HepG2 (cell line): ENCODE results near the gene PNKD. TPM values are rescaled to one million over a fixed set of nuclear protein-coding genes. Genes with fewer than 3 reads are reported as not detected.

Source experiments
- HMG20A ChIP-seq: IDR thresholded peaks from 2 replicates; pipeline ENCODE4 v1.6.1; 2016; ENCODE audit warnings: borderline replicate concordance
- HMG20B ChIP-seq: conservative IDR thresholded peaks from 2 replicates; pipeline ENCODE4 v1.6.1; 2016; ENCODE audit warnings: missing genetic modification reagents, missing compliant biosample characterization
- MED13 ChIP-seq: sonication (generic); formaldehyde crosslinking; IDR thresholded peaks from 2 replicates; pipeline ENCODE4 v1.5.0; 2020; ENCODE audit warnings: missing genetic modification reagents
- MTF2 ChIP-seq: sonication (generic); formaldehyde crosslinking; IDR thresholded peaks from 2 replicates; pipeline ENCODE4 v1.5.0; 2020; ENCODE audit warnings: missing genetic modification reagents, borderline replicate concordance
- MXD3 ChIP-seq: IDR thresholded peaks from 2 replicates; pipeline ENCODE4 v1.6.1; 2016; ENCODE audit warnings: mild to moderate bottlenecking, missing biosample characterization, missing genetic modification reagents
- NCOR1 ChIP-seq: fragments of 200-600 bp; sonication (generic); IDR thresholded peaks from 2 replicates; pipeline ENCODE4 v1.7.0; 2017; ENCODE audit warnings: antibody characterized with exemption, low read length, borderline replicate concordance
- NKX3-1 ChIP-seq: sonication (generic); formaldehyde crosslinking; IDR thresholded peaks from 2 replicates; pipeline ENCODE4 v1.5.0; 2020; ENCODE audit warnings: missing genetic modification reagents
- RBAK ChIP-seq: sonication (generic); formaldehyde crosslinking; IDR thresholded peaks from 2 replicates; pipeline ENCODE4 v1.5.1; 2020; ENCODE audit warnings: mild to moderate bottlenecking, missing genetic modification reagents
- SSRP1 ChIP-seq: IDR thresholded peaks from 2 replicates; pipeline ENCODE4 v1.6.1; 2016; ENCODE audit warnings: control low read depth
- STAT5B ChIP-seq: sonication (generic); formaldehyde crosslinking; IDR thresholded peaks from 2 replicates; pipeline ENCODE4 v1.4.0; 2020; ENCODE audit warnings: missing genetic modification reagents
- TBX3 ChIP-seq: fragments of 450-650 bp; IDR thresholded peaks from 2 replicates; pipeline ENCODE4 v1.6.1; 2017; ENCODE audit warnings: antibody characterized with exemption, mild to moderate bottlenecking, inconsistent platforms, borderline replicate concordance
- ZNF432 ChIP-seq: sonication (generic); formaldehyde crosslinking; IDR thresholded peaks from 2 replicates; pipeline ENCODE4 v1.5.0; 2020; ENCODE audit warnings: missing genetic modification reagents, mild to moderate bottlenecking, borderline replicate concordance
- ZNF891 ChIP-seq: sonication (generic); formaldehyde crosslinking; IDR thresholded peaks from 2 replicates; pipeline ENCODE4 v1.5.0; 2020; ENCODE audit warnings: mild to moderate bottlenecking, missing genetic modification reagents
- ZSCAN20 ChIP-seq: sonication (generic); formaldehyde crosslinking; IDR thresholded peaks from 2 replicates; pipeline ENCODE4 v1.4.0; 2020; ENCODE audit warnings: missing genetic modification reagents, mild to moderate bottlenecking, borderline replicate concordance
- polyA plus RNA-seq, 8 experiments: library from polyadenylated mRNA; depleted of rRNA in 3 of 8; stranded (reverse) in 7 of 8; unstranded in 1 of 8; fragments of >200 nt; fragmentation: Illumina TruSeq in 4 of 8; extraction: Trizol in 4 of 8; gene quantifications; 2 replicates each; pipeline versions ENCODE4 v1.2.1 to v1.2.3, GENCODE V29; 2011 to 2016; ENCODE audit warnings: low read depth in 4 of 8, missing spikeins in 1 of 8, mixed read lengths in 1 of 8; ENCODE audit not compliant: insufficient read depth in 1 of 8
- total RNA-seq, 5 experiments: library from RNA; depleted of rRNA; stranded (reverse); fragments of >200 nt; fragmentation: Illumina TruSeq; extraction: Trizol; gene quantifications; 2 replicates each; pipeline ENCODE4 v1.2.3, GENCODE V29; 2016; ENCODE audit warnings: low read depth in 1 of 5
- TF ChIP-seq, protein P1 (sequence below): IDR thresholded peaks from 2 replicates; pipeline ENCODE4 v1.6.1; 2016; ENCODE audit warnings: mild to moderate bottlenecking
- TF ChIP-seq, protein P2 (sequence below): sonication (generic); formaldehyde crosslinking; conservative IDR thresholded peaks from 2 replicates; pipeline ENCODE4 v1.4.0; 2020; ENCODE audit warnings: mild to moderate bottlenecking, missing genetic modification reagents, moderate library complexity
- TF ChIP-seq, protein P3 (sequence below): sonication (generic); formaldehyde crosslinking; IDR thresholded peaks from 2 replicates; pipeline ENCODE4 v1.8.0; 2022; ENCODE audit warnings: mild to moderate bottlenecking, missing genetic modification reagents
- TF ChIP-seq, protein P4 (sequence below): sonication (generic); formaldehyde crosslinking; conservative IDR thresholded peaks from 2 replicates; pipeline ENCODE4 v1.4.0; 2020; ENCODE audit warnings: missing genetic modification reagents
- TF ChIP-seq, protein P5 (sequence below): sonication (generic); formaldehyde crosslinking; IDR thresholded peaks from 2 replicates; pipeline ENCODE4 v1.5.0; 2020; ENCODE audit warnings: missing genetic modification reagents, mild to moderate bottlenecking, borderline replicate concordance
- TF ChIP-seq, protein P6 (sequence below): sonication (generic); formaldehyde crosslinking; IDR thresholded peaks from 2 replicates; pipeline ENCODE4 v1.5.1; 2020; ENCODE audit warnings: missing genetic modification reagents, mild to moderate bottlenecking, borderline replicate concordance

The PNKD gene
- total and polyA plus RNA-seq, 2 of the 13 experiments (the other 11 are each of a cell fraction or from before 2014, with no cell fraction given) = 55.9 to 80.4 TPM

GRCh38 chr2:218312267-218312756, 42.0 kb downstream of the PNKD start (continued):
- TF ChIP-seq, protein P1, sequence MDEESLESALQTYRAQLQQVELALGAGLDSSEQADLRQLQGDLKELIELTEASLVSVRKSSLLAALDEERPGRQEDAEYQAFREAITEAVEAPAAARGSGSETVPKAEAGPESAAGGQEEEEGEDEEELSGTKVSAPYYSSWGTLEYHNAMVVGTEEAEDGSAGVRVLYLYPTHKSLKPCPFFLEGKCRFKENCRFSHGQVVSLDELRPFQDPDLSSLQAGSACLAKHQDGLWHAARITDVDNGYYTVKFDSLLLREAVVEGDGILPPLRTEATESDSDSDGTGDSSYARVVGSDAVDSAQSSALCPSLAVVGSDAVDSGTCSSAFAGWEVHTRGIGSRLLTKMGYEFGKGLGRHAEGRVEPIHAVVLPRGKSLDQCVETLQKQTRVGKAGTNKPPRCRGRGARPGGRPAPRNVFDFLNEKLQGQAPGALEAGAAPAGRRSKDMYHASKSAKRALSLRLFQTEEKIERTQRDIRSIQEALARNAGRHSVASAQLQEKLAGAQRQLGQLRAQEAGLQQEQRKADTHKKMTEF (CRISPR knock-in tag) = peak; percentile 34; the same call in 1 of the 2 replicates
- TF ChIP-seq, protein P2, sequence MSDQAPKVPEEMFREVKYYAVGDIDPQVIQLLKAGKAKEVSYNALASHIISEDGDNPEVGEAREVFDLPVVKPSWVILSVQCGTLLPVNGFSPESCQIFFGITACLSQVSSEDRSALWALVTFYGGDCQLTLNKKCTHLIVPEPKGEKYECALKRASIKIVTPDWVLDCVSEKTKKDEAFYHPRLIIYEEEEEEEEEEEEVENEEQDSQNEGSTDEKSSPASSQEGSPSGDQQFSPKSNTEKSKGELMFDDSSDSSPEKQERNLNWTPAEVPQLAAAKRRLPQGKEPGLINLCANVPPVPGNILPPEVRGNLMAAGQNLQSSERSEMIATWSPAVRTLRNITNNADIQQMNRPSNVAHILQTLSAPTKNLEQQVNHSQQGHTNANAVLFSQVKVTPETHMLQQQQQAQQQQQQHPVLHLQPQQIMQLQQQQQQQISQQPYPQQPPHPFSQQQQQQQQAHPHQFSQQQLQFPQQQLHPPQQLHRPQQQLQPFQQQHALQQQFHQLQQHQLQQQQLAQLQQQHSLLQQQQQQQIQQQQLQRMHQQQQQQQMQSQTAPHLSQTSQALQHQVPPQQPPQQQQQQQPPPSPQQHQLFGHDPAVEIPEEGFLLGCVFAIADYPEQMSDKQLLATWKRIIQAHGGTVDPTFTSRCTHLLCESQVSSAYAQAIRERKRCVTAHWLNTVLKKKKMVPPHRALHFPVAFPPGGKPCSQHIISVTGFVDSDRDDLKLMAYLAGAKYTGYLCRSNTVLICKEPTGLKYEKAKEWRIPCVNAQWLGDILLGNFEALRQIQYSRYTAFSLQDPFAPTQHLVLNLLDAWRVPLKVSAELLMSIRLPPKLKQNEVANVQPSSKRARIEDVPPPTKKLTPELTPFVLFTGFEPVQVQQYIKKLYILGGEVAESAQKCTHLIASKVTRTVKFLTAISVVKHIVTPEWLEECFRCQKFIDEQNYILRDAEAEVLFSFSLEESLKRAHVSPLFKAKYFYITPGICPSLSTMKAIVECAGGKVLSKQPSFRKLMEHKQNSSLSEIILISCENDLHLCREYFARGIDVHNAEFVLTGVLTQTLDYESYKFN (CRISPR knock-in tag) = peak; percentile 36; the same call in 1 of the 2 replicates
- no peak for TF ChIP-seq NCOR1
- TF ChIP-seq HMG20A = peak; percentile 78; the same call in 1 of the 2 replicates
- TF ChIP-seq, protein P3, sequence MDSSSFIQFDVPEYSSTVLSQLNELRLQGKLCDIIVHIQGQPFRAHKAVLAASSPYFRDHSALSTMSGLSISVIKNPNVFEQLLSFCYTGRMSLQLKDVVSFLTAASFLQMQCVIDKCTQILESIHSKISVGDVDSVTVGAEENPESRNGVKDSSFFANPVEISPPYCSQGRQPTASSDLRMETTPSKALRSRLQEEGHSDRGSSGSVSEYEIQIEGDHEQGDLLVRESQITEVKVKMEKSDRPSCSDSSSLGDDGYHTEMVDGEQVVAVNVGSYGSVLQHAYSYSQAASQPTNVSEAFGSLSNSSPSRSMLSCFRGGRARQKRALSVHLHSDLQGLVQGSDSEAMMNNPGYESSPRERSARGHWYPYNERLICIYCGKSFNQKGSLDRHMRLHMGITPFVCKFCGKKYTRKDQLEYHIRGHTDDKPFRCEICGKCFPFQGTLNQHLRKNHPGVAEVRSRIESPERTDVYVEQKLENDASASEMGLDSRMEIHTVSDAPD (CRISPR knock-in tag) = 0 out of 2 replicates have a peak, but pooled peaks have one; percentile 57
- TF ChIP-seq, protein P4, sequence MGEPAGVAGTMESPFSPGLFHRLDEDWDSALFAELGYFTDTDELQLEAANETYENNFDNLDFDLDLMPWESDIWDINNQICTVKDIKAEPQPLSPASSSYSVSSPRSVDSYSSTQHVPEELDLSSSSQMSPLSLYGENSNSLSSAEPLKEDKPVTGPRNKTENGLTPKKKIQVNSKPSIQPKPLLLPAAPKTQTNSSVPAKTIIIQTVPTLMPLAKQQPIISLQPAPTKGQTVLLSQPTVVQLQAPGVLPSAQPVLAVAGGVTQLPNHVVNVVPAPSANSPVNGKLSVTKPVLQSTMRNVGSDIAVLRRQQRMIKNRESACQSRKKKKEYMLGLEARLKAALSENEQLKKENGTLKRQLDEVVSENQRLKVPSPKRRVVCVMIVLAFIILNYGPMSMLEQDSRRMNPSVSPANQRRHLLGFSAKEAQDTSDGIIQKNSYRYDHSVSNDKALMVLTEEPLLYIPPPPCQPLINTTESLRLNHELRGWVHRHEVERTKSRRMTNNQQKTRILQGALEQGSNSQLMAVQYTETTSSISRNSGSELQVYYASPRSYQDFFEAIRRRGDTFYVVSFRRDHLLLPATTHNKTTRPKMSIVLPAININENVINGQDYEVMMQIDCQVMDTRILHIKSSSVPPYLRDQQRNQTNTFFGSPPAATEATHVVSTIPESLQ = no peak
- peak; percentile 94 for TF ChIP-seq HMG20B (CRISPR knock-in tag)
- TF ChIP-seq, protein P5, sequence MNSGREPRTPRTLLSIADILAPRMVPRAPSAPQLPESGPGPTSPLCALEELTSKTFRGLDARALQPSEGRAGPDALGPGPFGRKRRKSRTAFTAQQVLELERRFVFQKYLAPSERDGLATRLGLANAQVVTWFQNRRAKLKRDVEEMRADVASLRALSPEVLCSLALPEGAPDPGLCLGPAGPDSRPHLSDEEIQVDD (CRISPR knock-in tag) = no peak
- no peak for TF ChIP-seq ZNF432 (CRISPR knock-in tag)
- no peak for TF ChIP-seq ZNF891
- no peak for TF ChIP-seq ZSCAN20
- no peak for TF ChIP-seq STAT5B (CRISPR knock-in tag)
- no peak for TF ChIP-seq SSRP1 (CRISPR knock-in tag)
- no peak for TF ChIP-seq MXD3 (CRISPR knock-in tag)
- TF ChIP-seq MTF2 (CRISPR knock-in tag) = no peak
- TF ChIP-seq NKX3-1 (CRISPR knock-in tag) = no peak
- TF ChIP-seq MED13 = no peak
- TF ChIP-seq TBX3 = peak; percentile 63; the same call in 1 of the 2 replicates
- no peak for TF ChIP-seq RBAK
- TF ChIP-seq, protein P6, sequence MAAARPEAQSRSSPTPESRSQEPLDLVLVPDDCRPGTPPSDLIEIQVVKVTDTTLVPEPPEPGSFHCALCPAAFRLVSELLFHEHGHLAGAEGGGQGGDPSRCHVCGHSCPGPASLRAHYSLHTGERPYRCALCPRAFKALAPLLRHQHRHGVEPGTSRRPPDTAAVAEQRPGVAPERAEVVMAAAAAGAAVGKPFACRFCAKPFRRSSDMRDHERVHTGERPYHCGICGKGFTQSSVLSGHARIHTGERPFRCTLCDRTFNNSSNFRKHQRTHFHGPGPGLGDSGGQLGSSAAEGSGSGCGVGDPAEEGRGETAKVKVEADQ (CRISPR knock-in tag) = no peak
